ENCODE data around the gene RAPGEF2. TPM values are rescaled to one million over a fixed set of nuclear protein-coding genes. Genes with fewer than 3 reads are reported as not detected.

Gene RAPGEF2
- total RNA-seq, 1 experiment from 2014 or later, result 17.6 TPM

- TF ChIP-seq, protein P1, sequence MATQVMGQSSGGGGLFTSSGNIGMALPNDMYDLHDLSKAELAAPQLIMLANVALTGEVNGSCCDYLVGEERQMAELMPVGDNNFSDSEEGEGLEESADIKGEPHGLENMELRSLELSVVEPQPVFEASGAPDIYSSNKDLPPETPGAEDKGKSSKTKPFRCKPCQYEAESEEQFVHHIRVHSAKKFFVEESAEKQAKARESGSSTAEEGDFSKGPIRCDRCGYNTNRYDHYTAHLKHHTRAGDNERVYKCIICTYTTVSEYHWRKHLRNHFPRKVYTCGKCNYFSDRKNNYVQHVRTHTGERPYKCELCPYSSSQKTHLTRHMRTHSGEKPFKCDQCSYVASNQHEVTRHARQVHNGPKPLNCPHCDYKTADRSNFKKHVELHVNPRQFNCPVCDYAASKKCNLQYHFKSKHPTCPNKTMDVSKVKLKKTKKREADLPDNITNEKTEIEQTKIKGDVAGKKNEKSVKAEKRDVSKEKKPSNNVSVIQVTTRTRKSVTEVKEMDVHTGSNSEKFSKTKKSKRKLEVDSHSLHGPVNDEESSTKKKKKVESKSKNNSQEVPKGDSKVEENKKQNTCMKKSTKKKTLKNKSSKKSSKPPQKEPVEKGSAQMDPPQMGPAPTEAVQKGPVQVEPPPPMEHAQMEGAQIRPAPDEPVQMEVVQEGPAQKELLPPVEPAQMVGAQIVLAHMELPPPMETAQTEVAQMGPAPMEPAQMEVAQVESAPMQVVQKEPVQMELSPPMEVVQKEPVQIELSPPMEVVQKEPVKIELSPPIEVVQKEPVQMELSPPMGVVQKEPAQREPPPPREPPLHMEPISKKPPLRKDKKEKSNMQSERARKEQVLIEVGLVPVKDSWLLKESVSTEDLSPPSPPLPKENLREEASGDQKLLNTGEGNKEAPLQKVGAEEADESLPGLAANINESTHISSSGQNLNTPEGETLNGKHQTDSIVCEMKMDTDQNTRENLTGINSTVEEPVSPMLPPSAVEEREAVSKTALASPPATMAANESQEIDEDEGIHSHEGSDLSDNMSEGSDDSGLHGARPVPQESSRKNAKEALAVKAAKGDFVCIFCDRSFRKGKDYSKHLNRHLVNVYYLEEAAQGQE (IDR thresholded peaks at IDR 0.05; ENCODE audit: insufficient read depth in 1 of 2, low read depth in 2 of 2, low read length in 1 of 2), result no peak
- TF ChIP-seq, protein P2, sequence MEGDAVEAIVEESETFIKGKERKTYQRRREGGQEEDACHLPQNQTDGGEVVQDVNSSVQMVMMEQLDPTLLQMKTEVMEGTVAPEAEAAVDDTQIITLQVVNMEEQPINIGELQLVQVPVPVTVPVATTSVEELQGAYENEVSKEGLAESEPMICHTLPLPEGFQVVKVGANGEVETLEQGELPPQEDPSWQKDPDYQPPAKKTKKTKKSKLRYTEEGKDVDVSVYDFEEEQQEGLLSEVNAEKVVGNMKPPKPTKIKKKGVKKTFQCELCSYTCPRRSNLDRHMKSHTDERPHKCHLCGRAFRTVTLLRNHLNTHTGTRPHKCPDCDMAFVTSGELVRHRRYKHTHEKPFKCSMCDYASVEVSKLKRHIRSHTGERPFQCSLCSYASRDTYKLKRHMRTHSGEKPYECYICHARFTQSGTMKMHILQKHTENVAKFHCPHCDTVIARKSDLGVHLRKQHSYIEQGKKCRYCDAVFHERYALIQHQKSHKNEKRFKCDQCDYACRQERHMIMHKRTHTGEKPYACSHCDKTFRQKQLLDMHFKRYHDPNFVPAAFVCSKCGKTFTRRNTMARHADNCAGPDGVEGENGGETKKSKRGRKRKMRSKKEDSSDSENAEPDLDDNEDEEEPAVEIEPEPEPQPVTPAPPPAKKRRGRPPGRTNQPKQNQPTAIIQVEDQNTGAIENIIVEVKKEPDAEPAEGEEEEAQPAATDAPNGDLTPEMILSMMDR (IDR thresholded peaks at IDR 0.05), result no peak
- TF ChIP-seq POLR2AphosphoS5 (IDR thresholded peaks at IDR 0.05; ENCODE audit: low read depth, low read length), result no peak
- TF ChIP-seq TCF7L2 (IDR thresholded peaks at IDR 0.05; ENCODE audit: low read depth, low read length), result no peak
- TF ChIP-seq SIN3A (IDR thresholded peaks at IDR 0.05; ENCODE audit: borderline replicate concordance, insufficient read depth, low read depth, low read length), result no peak
- DNase-seq (ENCODE audit: low read depth, low spot score) (no peak), ATAC-seq (no peak)
- ChIA-PET CTCF (no interaction called here), POLR2A (no interaction called here)
- Histone ChIP-seq H3K36me3 (ENCODE audit: control insufficient read depth, insufficient read depth, low read length) (no peaks in the 10 kb centered on the region; the same call in 1 of the 2 replicates), H3K27me3 (ENCODE audit: control insufficient read depth, insufficient read depth, low read length) (no peaks in the 10 kb centered on the region), H3K27ac (ENCODE audit: low read length) (no peak overlapping the region), H3K4me3 (ENCODE audit: low read depth in 2 of 2, low read length in 2 of 2) (no peak overlapping the region), H3K9me3 (ENCODE audit: control insufficient read depth, insufficient read depth, low read depth, low read length) (no peaks in the 10 kb centered on the region), H3K4me1 (ENCODE audit: control insufficient read depth, insufficient read depth, low read length) (no peaks in the 10 kb centered on the region)
- in situ Hi-C loops (cut with HindIII; ENCODE audit: low pct_unique_long_range_greater_than_20kb, low sequenced_read_pairs), result no loop called here
- no TSS peak for BruUV-seq (replicated peaks)
- intact Hi-C loops (cut with micrococcal nuclease; ENCODE audit: unreplicated experiment), result no loop called here
Observed at GRCh38 chr4:159360549-159360948, 257.7 kb downstream of the RAPGEF2 start.

- Histone ChIP-seq H3K9me3 (ENCODE audit: control insufficient read depth, insufficient read depth, low read depth, low read length) (no peaks in the 10 kb centered on the region), H3K27me3 (ENCODE audit: control insufficient read depth, insufficient read depth, low read length) (no peaks in the 10 kb centered on the region), H3K36me3 (ENCODE audit: control insufficient read depth, insufficient read depth, low read length) (no peaks in the 10 kb centered on the region; the same call in 1 of the 2 replicates), H3K4me1 (ENCODE audit: control insufficient read depth, insufficient read depth, low read length) (no peaks in the 10 kb centered on the region), H3K4me3 (ENCODE audit: low read depth in 2 of 2, low read length in 2 of 2) (no peak overlapping the region), H3K27ac (ENCODE audit: low read length) (no peak overlapping the region)
- ATAC-seq (no peak), DNase-seq (ENCODE audit: low read depth, low spot score) (no peak)
- no peak for TF ChIP-seq POLR2AphosphoS5 (IDR thresholded peaks at IDR 0.05; ENCODE audit: low read depth, low read length)
- no peak for TF ChIP-seq SIN3A (IDR thresholded peaks at IDR 0.05; ENCODE audit: borderline replicate concordance, insufficient read depth, low read depth, low read length)
- TF ChIP-seq, protein P2 (IDR thresholded peaks at IDR 0.05), result no peak
- TF ChIP-seq TCF7L2 (IDR thresholded peaks at IDR 0.05; ENCODE audit: low read depth, low read length), result no peak
- TF ChIP-seq, protein P1 (IDR thresholded peaks at IDR 0.05; ENCODE audit: insufficient read depth in 1 of 2, low read depth in 2 of 2, low read length in 1 of 2), result no peak
- ChIA-PET CTCF (no interaction called here), POLR2A (no interaction called here)
- intact Hi-C loops (cut with micrococcal nuclease; ENCODE audit: unreplicated experiment), result no loop called here
- no TSS peak for BruUV-seq (replicated peaks)
- in situ Hi-C loops (cut with HindIII; ENCODE audit: low pct_unique_long_range_greater_than_20kb, low sequenced_read_pairs), result no loop called here
Observed at GRCh38 chr4:159363361-159363760, 260.5 kb downstream of the RAPGEF2 start.

All from Panc1 (cell line).